ENCODE measurements around the gene KRT13.

GRCh38 chr17:41549596-41550039 lies 44.2 kb upstream of the KRT13 start:
- no peak for TF ChIP-seq CTCF (conservative IDR thresholded peaks at IDR 0.05; ENCODE audit: low read depth, low read length)
- no peak for TF ChIP-seq EZH2phosphoT487 (IDR thresholded peaks at IDR 0.05; ENCODE audit: borderline replicate concordance, low read length)

All from PC-3 (cell line).